Kidney epithelial cell (primary cell): ENCODE data around the gene THEMIS2. TPM values are rescaled to one million over a fixed set of nuclear protein-coding genes. Genes with fewer than 3 reads are reported as not detected.
"Not testable (repeated sequence)": the region's sequence is repeated elsewhere in the genome, so short reads cannot be mapped to it uniquely, and the experiment has no call there.

Source experiments
- DNase-seq: peaks from one replicate; pipeline ENCODE4 v3.0.0-alpha.2; 2010; ENCODE audit warnings: low read depth
- H3K27me3 ChIP-seq: 2 replicates; pipeline ENCODE4 v1.6.0; 2011; ENCODE audit warnings: low read length; ENCODE audit not compliant: control insufficient read depth, insufficient read depth
- H3K36me3 ChIP-seq: 2 replicates; pipeline ENCODE4 v1.5.1; 2011; ENCODE audit warnings: low read length; ENCODE audit not compliant: control insufficient read depth, insufficient read depth
- H3K4me3 ChIP-seq: 2 replicates; pipeline ENCODE4 v1.5.1; 2011; ENCODE audit warnings: low read depth, mild to moderate bottlenecking, control low read depth, low read length
- CTCF ChIP-seq: IDR thresholded peaks from 2 replicates; pipeline ENCODE4 v1.5.1; 2011; ENCODE audit warnings: mild to moderate bottlenecking, moderate library complexity, low read length, control low read depth, inconsistent platforms; ENCODE audit not compliant: insufficient read depth, poor library complexity, severe bottlenecking
- total RNA-seq: library from RNA; depleted of rRNA; stranded (reverse); fragments of >200 nt; gene quantifications from 2 replicates; pipeline ENCODE4 v1.2.3, GENCODE V29; 2015

Gene THEMIS2
- total RNA-seq: 22.6 and 23.4 TPM in 2 replicates

DNA sequence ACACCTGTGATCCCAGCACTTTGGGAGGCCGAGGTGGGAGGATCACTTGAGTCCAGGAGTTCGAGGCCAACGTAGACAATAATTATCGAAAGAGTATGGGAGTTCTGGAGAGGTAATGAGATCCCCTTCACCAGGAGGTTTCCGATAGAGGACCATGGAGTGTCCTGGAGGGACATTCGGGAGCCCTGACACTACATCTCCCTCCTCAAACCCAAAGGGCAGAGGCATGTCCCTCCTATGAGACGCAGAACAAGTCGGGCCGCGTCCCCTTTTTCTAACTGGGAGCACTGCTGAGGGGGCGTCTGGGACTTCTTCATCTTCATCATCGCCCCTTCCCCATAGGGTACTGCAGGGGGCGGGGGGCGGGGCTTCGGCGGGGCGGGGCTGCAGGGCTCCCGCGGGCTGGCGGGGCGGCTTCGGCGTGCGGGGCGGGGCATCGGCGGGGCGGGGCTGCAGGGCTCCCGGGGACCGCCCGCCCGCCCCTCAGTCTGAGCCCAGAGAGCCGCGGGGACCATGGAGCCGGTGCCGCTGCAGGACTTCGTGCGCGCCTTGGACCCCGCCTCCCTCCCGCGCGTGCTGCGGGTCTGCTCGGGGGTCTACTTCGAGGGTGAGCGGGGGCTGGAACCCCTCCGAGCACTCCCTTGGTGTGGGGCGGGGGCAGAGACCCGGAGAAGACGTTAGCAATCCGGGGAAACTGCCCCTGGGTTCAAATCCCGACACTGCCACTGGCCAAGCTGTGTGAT is at the start of gene THEMIS2:
Gene THEMIS2 (plus strand): TSS at position 486 of the 743 bp plus-strand sequence. CDS start 28 bp downstream, at position 514.
- H3K4me3 ChIP-seq: peak within 1 kb of the TSS; percentile 57
- no peak for DNase-seq
- H3K27me3 ChIP-seq: no peaks in the 10 kb centered on the region
- peaks cover 1% of the 10 kb centered on the region for H3K36me3 ChIP-seq
- TF ChIP-seq CTCF: no peak

DNA sequence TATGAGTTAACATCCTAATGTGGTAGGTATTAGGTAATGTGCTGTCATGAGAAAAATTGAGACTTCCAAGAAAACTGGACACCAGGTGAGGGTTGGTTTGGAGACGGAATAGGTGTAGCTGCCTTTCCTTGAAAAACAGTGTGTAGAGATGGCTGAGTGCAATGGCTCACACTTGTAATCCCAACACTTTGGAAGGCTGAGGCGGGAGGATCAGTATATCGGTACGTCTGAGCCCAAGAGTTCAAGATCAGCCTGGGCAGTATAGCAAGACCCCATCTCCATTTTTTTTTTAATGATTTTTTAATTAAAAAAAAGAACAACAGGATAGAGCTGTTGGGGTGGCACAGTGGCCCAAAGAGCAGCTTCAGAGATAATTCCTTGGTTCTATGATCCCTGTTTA is 48.6 kb upstream of the THEMIS2 start:
- Histone ChIP-seq H3K4me3 (no peak overlapping the region), H3K36me3 (peaks cover 1% of the 10 kb centered on the region), H3K27me3 (no peaks in the 10 kb centered on the region)
- TF ChIP-seq CTCF: no peak
- no peak for DNase-seq

DNA sequence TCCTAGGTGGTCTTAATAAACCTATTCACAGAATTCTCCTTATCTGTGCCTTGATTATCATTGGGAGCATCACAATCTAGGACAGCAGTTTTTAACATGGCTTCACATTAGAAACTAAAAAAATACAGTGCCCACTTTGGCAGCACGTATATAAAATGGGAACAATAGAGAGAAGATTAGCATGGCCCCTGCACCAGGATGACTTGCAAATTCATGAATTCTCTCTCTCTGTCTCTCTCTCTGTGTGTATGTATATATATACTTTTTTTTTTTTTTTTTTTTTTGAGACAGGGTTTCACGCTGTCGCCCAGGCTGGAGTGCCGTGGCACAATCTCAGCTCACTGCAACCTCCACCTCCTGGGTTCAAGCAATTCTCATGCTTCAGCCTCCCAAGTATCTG is 47.9 kb upstream of the THEMIS2 start:
- DNase-seq: no peak
- H3K36me3 ChIP-seq: peaks cover 1% of the 10 kb centered on the region
- H3K4me3 ChIP-seq: no peak overlapping the region
- no peak for TF ChIP-seq CTCF
- no peaks in the 10 kb centered on the region for H3K27me3 ChIP-seq

DNA sequence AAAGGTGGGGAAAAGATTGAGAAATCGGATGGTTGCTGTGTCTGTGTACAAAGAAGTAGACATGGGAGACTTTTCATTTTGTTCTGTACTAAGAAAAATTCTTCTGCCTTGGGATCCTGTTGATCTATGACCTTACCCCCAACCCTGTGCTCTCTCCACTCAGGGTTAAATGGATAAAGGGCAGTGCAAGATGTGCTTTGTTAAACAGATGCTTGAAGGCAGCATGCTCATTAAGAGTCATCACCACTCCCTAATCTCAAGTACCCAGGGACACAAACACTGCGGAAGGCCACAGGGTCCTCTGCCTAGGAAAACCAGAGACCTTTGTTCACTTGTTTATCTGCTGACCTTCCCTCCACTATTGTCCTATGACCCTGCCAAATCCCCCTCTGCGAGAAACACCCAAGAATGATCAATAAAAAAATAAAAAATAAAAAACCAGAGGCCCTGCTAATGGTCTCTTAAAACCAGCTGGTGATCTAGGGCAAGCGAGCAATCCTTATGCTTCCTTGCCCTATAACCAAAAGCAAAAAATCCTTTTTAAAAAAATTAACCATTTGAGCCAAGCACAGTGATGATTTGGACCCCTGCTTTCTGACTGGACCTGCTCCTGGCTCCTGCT is 42.9 kb upstream of the THEMIS2 start:
- not testable (repeated sequence) for H3K4me3 ChIP-seq, H3K27me3 ChIP-seq, DNase-seq, H3K36me3 ChIP-seq

GRCh38 chr1:27830621-27831440 is 41.5 kb upstream of the THEMIS2 start, which contains the start of gene PPP1R8:
Gene PPP1R8, plus strand, starts transcription at chr1:27830782. Its CDS starts 54 bp downstream, at chr1:27830836.
- H3K36me3 ChIP-seq: no peaks in the 10 kb centered on the region
- H3K4me3 ChIP-seq: peak within 1 kb of the TSS; percentile 98
- TF ChIP-seq CTCF: no peak
- peak; percentile 90 for DNase-seq
- no peaks in the 10 kb centered on the region for H3K27me3 ChIP-seq

DNA sequence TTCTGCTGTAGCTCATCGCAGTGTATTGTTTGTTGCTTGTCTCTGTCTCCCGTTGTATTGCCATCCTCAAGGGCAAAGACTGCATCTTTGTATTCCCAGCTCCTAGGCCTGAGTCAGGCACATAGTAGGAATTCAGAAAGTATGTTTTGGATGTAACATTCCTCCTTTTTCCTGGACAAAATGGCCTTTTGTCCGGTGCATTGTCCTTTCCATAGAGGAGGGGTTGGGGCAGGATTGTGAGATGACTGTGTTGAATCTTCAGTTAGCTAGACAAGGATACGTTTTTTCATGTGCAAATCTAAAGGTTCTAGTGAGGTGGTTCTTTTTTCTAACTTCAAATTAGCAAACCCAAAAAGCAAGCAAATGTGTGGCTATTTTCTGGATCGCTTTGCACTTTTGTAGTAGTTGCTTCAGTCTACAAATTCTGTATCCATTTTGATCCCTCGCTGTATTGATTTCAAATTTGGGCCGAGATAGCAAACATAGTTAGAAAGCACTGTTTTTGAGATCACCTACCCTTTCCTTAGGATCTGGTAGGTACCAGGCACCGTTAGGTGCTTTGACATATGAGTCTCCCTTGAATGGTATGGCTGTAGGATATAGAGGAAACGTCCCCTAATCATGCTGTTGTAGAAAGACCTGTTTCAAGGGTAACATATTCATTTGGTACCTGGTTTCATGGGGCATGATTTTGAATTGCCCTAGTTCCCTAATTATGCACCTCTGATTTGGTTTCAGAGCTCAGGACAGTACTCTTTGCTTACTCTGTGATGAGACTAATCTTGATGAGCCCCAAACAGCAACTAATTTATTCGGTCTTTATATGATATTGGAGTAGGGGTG is 40.6 kb upstream of the THEMIS2 start:
- Histone ChIP-seq H3K4me3 (peak overlapping the region; percentile 98), H3K36me3 (no peaks in the 10 kb centered on the region), H3K27me3 (no peaks in the 10 kb centered on the region)
- DNase-seq: no peak
- no peak for TF ChIP-seq CTCF
